ENCODE results near the gene ELP5.

Gene ELP5

DNA sequence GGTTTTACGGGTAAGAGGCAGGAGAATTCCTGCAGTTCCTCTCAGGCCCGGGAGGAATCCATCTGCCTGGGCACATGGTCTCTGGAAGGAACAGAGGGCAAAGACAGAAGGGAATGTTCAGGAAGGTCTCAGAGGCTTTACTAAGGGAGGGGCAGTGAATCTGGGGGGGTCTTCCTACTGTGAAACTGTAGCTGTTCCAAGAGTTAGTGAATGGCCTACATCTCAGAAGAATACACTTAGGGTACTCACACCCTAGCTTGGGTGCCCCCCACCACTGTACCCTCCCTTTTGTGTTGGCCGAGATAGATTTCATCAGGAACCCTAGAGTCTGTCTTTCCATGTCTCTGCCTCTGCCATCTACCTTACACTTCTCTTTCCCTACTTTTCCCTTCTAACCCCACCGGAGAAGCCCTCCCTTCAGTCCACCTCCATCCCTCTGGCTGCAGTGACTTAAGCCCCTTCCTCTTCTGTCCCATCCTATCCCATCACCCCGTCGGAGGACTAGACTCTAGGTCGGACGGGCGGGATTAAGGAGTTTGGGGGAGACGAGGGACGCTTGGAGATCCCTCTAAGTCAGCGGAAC, 32.7 kb upstream of the ELP5 start:
- DNase-seq (ENCODE audit: low read depth in 2 of 2), result no peak

GRCh38 chr17:7219812-7220592, 32.0 kb upstream of the ELP5 start, which contains the start of the genes ACADVL and DLG4:
Gene ACADVL (plus strand): TSS chr17:7219938. CDS start chr17:7219985, 47 bp downstream.
Gene DLG4 (minus strand): TSS chr17:7219836.
- peak; percentile 55 to 63 for DNase-seq (ENCODE audit: low read depth in 2 of 2)

DNA sequence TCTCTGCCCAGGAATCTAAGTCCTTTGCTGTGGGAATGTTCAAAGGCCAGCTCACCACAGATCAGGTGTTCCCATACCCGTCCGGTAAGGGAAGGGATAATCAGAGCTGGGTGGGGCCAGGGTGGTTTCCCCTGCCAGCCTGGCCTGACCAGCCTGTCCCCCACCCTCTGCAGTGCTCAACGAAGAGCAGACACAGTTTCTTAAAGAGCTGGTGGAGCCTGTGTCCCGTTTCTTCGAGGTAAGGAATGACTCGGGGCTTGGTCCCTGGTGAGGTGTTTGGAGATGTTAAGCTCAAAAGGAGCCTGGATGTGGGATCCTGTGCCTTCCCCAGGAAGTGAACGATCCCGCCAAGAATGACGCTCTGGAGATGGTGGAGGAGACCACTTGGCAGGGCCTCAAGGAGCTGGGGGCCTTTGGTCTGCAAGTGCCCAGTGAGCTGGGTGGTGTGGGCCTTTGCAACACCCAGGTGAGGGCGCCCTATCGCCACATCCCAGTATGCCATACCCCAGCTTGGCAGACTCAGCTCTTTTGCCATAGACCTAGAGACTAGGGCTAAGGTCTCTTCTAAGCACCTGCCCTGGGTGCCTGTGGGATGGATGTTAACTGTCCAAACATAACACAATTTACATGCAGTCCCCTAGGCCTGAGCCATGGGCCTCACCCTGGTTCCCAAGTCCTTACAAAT, 31.3 kb upstream of the ELP5 start:
- peak in 1 of 2 donors; percentile 29 for DNase-seq (ENCODE audit: low read depth in 2 of 2)

DNA sequence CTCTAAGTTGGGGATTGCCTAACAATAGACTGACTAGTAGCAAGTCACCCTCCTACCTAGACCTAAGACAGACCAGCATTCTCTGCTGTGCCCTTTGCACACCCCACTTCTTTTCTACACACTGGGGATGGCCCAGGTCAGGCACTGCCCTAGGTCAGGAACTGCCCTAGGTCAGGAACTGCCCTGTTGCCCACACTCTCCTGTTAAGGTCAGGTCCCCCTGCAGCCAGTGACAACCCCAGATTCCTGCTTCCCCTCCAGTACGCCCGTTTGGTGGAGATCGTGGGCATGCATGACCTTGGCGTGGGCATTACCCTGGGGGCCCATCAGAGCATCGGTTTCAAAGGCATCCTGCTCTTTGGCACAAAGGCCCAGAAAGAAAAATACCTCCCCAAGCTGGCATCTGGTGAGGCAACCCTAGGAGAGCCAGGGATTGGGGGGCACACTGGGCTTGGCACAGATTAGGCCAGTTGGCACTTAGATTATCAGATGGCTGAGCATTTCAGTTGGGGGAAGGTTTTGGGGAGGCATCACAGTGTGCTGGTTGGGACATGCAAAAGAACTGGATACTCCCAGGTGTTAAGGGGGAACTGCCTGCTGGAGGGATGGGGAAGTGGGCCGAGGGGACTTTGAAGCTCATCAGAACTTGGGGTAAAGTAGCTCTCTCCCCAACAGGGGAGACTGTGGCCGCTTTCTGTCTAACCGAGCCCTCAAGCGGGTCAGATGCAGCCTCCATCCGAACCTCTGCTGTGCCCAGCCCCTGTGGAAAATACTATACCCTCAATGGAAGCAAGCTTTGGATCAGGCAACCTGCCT, 30.5 kb upstream of the ELP5 start:
- no peak for DNase-seq (ENCODE audit: low read depth in 2 of 2)

- no peak for DNase-seq (ENCODE audit: low read depth in 2 of 2)
Measured at GRCh38 chr17:7222093-7222971, 29.7 kb upstream of the ELP5 start.

GRCh38 chr17:7222972-7223292, 29.1 kb upstream of the ELP5 start:
- DNase-seq (ENCODE audit: low read depth in 2 of 2), result no peak

DNA sequence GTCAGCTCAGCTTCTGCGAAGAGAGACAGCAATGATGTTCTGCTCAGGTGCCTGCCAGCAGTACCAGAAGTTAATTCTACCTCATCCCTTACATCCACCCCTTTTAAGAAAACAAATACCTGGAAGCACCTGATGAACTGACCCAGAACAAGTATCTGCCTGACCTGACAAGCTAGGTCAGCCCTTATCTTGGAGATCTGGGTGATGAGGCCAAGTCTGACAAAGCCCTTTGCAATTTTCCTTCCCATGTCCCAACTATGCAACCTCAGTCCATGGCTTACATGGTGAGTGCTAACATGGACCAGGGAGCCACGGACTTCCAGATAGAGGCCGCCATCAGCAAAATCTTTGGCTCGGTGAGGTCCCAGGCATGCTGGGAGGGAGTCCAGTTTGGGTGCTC, 28.6 kb upstream of the ELP5 start:
- no peak for DNase-seq (ENCODE audit: low read depth in 2 of 2)

DNA sequence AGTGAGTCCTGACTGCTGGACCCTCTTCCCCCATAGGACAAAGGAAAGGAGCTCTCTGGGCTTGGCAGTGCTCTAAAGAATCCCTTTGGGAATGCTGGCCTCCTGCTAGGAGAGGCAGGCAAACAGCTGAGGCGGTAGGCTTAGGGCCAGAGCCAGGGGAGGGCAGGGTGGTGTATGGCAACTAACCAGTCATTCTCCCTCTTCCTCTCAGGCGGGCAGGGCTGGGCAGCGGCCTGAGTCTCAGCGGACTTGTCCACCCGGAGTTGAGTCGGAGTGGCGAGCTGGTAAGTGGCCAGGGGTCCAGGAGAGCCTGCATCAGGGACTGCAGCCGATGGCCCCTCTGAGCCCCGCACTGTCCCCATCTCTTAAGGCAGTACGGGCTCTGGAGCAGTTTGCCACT, 27.9 kb upstream of the ELP5 start:
- no peak for DNase-seq (ENCODE audit: low read depth in 2 of 2)

DNA sequence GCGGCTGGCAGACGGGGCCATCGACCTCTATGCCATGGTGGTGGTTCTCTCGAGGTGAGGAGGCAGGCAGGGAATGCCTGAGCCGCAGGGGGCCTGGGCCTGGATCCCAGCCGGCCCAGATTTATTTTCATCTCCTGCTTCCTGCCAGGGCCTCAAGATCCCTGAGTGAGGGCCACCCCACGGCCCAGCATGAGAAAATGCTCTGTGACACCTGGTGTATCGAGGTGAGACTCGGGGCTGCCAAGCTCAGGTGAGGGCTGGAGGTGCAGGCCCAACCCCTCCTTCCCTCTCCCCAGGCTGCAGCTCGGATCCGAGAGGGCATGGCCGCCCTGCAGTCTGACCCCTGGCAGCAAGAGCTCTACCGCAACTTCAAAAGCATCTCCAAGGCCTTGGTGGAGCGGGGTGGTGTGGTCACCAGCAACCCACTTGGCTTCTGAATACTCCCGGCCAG, 27.3 kb upstream of the ELP5 start:
- DNase-seq (ENCODE audit: low read depth in 2 of 2), result no peak

GRCh38 chr17:7225711-7226331, 26.2 kb upstream of the ELP5 start:
- DNase-seq (ENCODE audit: low read depth in 2 of 2), result no peak

GRCh38 chr17:7226721-7227710, 25.0 kb upstream of the ELP5 start:
- DNase-seq (ENCODE audit: low read depth in 2 of 2), result no peak

GRCh38 chr17:7228920-7229319, 23.1 kb upstream of the ELP5 start:
- no peak for DNase-seq (ENCODE audit: low read depth in 2 of 2)

DNA sequence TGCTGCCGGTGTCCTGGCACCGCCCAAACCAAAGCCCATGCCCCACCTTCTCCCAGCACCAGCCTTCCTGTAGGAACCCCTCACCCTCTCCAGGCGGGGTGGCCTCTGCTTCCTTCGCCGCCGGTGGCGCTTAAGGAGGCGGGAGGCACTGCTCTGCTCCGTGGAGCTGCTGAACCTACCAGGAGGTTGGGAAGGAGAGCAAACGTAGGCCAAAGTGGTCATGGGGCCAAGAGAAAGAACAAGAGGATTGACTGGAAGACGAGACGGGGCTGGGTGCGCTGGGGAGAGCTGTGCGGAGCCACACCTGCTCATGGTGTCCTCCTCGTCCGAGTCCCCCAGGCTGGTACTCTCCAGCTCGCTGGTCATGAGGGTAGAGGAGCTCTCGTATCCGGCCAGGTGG, 22.5 kb upstream of the ELP5 start:
- no peak for DNase-seq (ENCODE audit: low read depth in 2 of 2)

GRCh38 chr17:7232114-7232513, 19.9 kb upstream of the ELP5 start:
- DNase-seq (ENCODE audit: low read depth in 2 of 2), result no peak

- no peak for DNase-seq (ENCODE audit: low read depth in 2 of 2)
Measured at GRCh38 chr17:7233701-7234082, 18.3 kb upstream of the ELP5 start.

DNA sequence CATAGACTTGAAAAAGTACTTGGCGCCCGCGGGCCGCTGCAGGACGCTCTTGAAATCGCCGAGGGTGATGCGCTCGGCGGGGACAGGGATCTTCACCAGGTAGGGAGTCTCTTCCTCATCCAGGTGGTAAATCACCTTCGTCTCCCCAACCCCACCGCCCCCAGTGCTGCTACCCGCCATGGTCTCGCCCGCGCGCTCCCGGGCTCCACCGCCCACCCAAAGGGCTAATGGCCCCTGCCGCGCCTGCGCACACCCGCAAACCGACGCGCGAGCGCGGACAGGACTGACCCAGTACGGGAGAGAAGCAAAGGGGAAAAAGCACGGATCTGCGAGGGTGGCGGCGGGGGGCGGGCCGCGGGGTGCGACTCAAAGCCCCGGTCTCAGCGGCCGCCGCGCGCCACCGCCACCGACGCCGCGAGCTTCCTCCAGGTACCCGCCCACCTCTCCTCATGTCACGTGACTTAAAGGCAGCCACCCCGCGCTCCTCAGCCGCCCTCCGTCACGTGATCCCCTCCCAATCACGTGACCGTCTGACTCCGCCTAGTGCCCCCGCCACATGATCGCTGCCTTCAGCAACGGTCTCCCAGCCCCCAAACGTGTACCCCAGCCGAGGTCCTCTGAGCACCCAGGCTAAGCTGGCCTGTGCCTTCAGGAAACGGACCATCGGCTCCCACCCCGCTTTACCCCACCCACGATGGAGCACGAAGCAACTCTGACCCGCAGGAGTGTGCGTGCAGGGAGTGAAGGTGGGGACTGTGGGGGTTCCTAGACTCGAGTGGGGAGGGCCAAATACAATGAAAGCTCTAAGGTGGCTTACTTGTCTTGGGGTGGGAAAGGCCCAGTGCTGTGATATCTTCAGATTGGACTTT, 17.7 kb upstream of the ELP5 start, which contains the start of gene DVL2:
TSS of gene DVL2 (minus strand) at position 435 of the 869 bp plus-strand sequence. CDS start at position 180, 255 bp downstream.
- peak; percentile 88 to 89 for DNase-seq (ENCODE audit: low read depth in 2 of 2)

DNA sequence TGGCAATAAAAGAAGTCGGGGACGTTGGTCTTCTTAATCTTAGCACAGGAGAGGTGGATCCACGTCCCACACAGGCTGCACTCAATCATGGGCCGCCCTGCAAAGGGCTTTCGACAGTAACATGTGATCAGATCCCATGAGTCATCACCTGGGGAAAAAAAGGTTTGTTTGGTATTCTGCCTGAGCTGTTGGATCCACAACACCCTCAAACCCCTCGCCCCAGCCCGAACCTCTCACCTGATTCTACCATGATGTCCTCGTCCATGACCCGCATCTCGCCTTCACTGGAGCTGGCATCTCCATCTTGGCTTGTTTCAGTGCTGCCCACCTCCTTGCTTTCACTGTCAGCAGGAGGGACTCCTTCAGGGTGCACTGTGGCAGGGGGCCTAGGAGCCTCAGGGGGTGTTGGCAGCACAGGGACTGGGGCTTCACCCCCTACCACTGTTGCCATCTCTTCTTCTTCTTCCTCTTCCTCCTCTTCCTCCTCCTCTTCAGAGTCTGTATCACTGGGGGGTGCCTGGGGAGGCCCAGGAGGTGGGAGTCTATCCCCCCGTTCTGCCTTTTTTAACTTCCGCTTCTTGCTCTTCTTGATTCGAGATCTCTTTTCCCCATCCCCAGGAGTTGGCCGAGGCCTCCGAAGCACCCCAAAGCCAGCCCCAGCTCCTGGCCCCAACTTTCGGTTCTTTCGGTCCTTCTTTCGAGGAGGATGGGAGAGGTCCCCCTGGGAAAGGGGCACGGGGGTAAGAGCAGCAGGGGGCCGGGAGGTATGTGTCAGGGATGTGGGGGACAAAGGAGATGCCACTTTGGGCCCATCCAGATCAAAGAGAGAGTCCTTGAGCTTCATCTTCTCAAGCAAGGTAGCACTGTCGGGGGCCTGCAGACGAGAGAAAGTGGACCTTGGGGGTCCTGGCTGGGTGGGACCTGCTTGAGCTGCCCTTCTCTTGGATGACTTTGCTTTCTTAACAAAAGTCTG, 16.0 kb upstream of the ELP5 start:
- no peak for DNase-seq (ENCODE audit: low read depth in 2 of 2)

Data from stimulated activated CD8-positive, alpha-beta memory T cell treated with anti-CD3 and anti-CD28 coated beads, Interleukin-7, amount 100 ng/mL, for 1 hour (primary cell).